OCI-LY7 (cell line): Measurements from ENCODE around the gene CLDN22. TPM values are rescaled to one million over a fixed set of nuclear protein-coding genes. Genes with fewer than 3 reads are reported as not detected.

ENCODE experiments used
- BruUV-seq: library from RNA; stranded (reverse); fragments of 400-500 nt; replicated peaks from 2 replicates; lab custom pipeline; 2021; lab: Mats Ljungman, UMichigan
- CTCF ChIA-PET: fragments of 300-600 bp; sonication (Branson Sonifier 250); formaldehyde crosslinking; loops from one replicate; lab custom pipeline; 2022; ENCODE audit warnings: antibody characterized with exemption; ENCODE audit not compliant: unreplicated experiment; lab: Charles Lee
- POLR2A ChIA-PET: fragments of 300-600 bp; sonication (Branson Sonifier 250); formaldehyde crosslinking; loops from one replicate; lab custom pipeline; 2022; ENCODE audit warnings: antibody characterized with exemption; lab: Charles Lee
- DNase-seq: peaks from one replicate; pipeline ENCODE4 v3.0.0-alpha.2; 2015; ENCODE audit warnings: low spot score
- H2AFZ ChIP-seq: fragments of 200-600 bp; sonication (generic), shearing (Covaris generic); 2 replicates; pipeline ENCODE4 v1.6.1; 2014; ENCODE audit warnings: mild to moderate bottlenecking, antibody characterized with exemption, low read length, moderate library complexity
- H3K27ac ChIP-seq: fragments of 200-600 bp; sonication (generic); 2 replicates; pipeline ENCODE4 v1.5.1; 2014; ENCODE audit warnings: mixed run types, low read depth, mild to moderate bottlenecking, moderate library complexity, low read length, inconsistent platforms; ENCODE audit not compliant: poor library complexity, severe bottlenecking
- H3K36me3 ChIP-seq: fragments of 200-600 bp; sonication (generic); 2 replicates; pipeline ENCODE4 v1.6.1; 2014; ENCODE audit warnings: mild to moderate bottlenecking, antibody characterized with exemption, low read length, moderate library complexity, mixed read lengths; ENCODE audit not compliant: insufficient read depth
- H3K4me1 ChIP-seq: fragments of 200-600 bp; sonication (generic); 2 replicates; pipeline ENCODE4 v1.5.1; 2014; ENCODE audit warnings: mild to moderate bottlenecking, low read length; ENCODE audit not compliant: insufficient read depth, poor library complexity, severe bottlenecking
- H3K4me2 ChIP-seq: fragments of 200-600 bp; sonication (generic); 2 replicates; pipeline ENCODE4 v1.6.1; 2014; ENCODE audit warnings: mild to moderate bottlenecking, low read length
- H3K4me3 ChIP-seq: fragments of 200-600 bp; sonication (generic); 2 replicates; pipeline ENCODE4 v1.5.1; 2014; ENCODE audit warnings: mild to moderate bottlenecking, low read depth, low read length; ENCODE audit not compliant: poor library complexity, severe bottlenecking
- H3K79me2 ChIP-seq: fragments of 200-600 bp; sonication (generic); 2 replicates; pipeline ENCODE4 v1.6.1; 2016; ENCODE audit warnings: low read depth, mild to moderate bottlenecking, low read length, moderate library complexity, mixed read lengths; ENCODE audit not compliant: insufficient read depth
- H3K9me2 ChIP-seq: fragments of 200-600 bp; sonication (generic); 2 replicates; pipeline ENCODE4 v1.6.1; 2016; ENCODE audit warnings: mild to moderate bottlenecking, low read length, mixed read lengths; ENCODE audit not compliant: insufficient read depth
- H3K9me3 ChIP-seq: fragments of 200-600 bp; sonication (generic); 2 replicates; pipeline ENCODE4 v1.6.1; 2014; ENCODE audit warnings: mild to moderate bottlenecking, mixed run types, low read length, mixed read lengths
- H4K20me1 ChIP-seq: fragments of 200-600 bp; sonication (generic); 2 replicates; pipeline ENCODE4 v1.6.1; 2014; ENCODE audit warnings: mild to moderate bottlenecking, antibody characterized with exemption, low read length, moderate library complexity, mixed read lengths; ENCODE audit not compliant: insufficient read depth
- EZH2phosphoT487 ChIP-seq: fragments of 200-600 bp; sonication (generic); IDR thresholded peaks from 2 replicates; pipeline ENCODE4 v1.6.1; 2018; ENCODE audit warnings: low read depth, borderline replicate concordance, mild to moderate bottlenecking, mixed run types, antibody characterized with exemption, low read length, moderate library complexity, mixed read lengths
- intact Hi-C: fragments of 100-400 bp; cut with micrococcal nuclease; formaldehyde crosslinking; loops from one replicate; pipeline ENCODE4 v1.10.0; 2022; ENCODE audit not compliant: unreplicated experiment
- total RNA-seq, 2 experiments: library from RNA; depleted of rRNA in 1 of 2; stranded (reverse); fragments of >200 nt in 1 of 2; shearing (Covaris generic) in 1 of 2; gene quantifications; 2 replicates each; pipeline ENCODE4 v1.2.3, GENCODE V29; 2014 to 2022
- TF ChIP-seq, protein P1 (sequence below): fragments of 200-600 bp; sonication (generic); conservative IDR thresholded peaks from 2 replicates; pipeline ENCODE4 v1.5.1; 2014; ENCODE audit warnings: mild to moderate bottlenecking, antibody characterized with exemption, low read length, moderate library complexity, mixed read lengths

Gene CLDN22
- total RNA-seq, 2 experiments from 2014 or later = not detected

DNA sequence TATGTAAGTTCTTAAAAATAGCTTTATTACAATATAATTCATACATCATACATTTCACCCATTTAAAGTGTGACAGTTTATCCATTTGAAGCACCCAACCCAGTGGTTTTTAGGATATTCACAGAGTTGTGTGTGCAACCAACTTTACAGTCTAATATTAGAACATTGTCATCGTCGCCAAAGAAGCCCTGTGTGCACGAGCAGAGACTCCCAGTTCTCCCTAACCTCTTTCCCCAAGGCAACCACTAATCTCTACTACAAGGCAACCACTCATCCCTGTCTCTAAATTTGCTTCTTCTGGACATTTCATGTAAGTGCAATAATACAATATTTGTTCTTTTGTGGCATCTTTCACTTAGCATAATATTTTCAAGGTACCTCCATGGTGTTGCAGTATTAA, 47.7 kb downstream of the CLDN22 start:
- Histone ChIP-seq H3K4me1 (no peaks in the 10 kb centered on the region), H3K27ac (no peak overlapping the region), H3K9me3 (peaks cover 12% of the 10 kb centered on the region; the same call in 1 of the 2 replicates), H3K79me2 (no peaks in the 10 kb centered on the region), H4K20me1 (no peaks in the 10 kb centered on the region), H3K36me3 (no peaks in the 10 kb centered on the region), H3K4me3 (no peak overlapping the region), H3K9me2 (no peaks in the 10 kb centered on the region), H2AFZ (no peak overlapping the region), H3K4me2 (no peak overlapping the region)
- intact Hi-C loops = no loop called here
- ChIA-PET CTCF (no interaction called here), POLR2A (no interaction called here)
- no peak for DNase-seq
- BruUV-seq = no TSS peak
- TF ChIP-seq EZH2phosphoT487 = no peak
- TF ChIP-seq, protein P1, sequence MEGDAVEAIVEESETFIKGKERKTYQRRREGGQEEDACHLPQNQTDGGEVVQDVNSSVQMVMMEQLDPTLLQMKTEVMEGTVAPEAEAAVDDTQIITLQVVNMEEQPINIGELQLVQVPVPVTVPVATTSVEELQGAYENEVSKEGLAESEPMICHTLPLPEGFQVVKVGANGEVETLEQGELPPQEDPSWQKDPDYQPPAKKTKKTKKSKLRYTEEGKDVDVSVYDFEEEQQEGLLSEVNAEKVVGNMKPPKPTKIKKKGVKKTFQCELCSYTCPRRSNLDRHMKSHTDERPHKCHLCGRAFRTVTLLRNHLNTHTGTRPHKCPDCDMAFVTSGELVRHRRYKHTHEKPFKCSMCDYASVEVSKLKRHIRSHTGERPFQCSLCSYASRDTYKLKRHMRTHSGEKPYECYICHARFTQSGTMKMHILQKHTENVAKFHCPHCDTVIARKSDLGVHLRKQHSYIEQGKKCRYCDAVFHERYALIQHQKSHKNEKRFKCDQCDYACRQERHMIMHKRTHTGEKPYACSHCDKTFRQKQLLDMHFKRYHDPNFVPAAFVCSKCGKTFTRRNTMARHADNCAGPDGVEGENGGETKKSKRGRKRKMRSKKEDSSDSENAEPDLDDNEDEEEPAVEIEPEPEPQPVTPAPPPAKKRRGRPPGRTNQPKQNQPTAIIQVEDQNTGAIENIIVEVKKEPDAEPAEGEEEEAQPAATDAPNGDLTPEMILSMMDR = no peak

DNA sequence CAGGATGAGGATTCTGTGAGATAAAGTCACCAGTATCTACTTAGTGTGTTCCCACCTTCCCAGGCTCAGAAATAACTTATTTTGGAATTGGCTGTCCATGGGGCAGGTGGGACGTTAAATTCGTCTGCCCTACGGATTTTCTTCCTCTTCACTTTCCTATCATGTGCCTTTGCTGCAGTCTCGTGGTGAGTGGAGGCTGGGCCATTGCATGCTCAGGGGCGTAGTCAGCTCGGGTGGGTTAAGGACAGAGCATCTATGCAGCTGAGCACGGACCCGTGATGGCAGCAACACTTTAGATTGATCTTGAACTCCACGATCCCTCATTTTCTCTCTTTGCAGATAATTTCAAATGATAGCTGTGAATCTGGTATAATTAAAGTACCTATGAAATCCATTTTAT, 51.5 kb downstream of the CLDN22 start:
- H3K79me2 ChIP-seq = no peaks in the 10 kb centered on the region
- DNase-seq = no peak
- intact Hi-C loops = no loop called here
- H4K20me1 ChIP-seq = no peaks in the 10 kb centered on the region
- H3K9me3 ChIP-seq = no peaks in the 10 kb centered on the region
- TF ChIP-seq, protein P1 = no peak
- no peak for TF ChIP-seq EZH2phosphoT487
- BruUV-seq = no TSS peak
- H2AFZ ChIP-seq = no peak overlapping the region
- CTCF ChIA-PET = no interaction called here
- H3K4me2 ChIP-seq = no peak overlapping the region
- no peaks in the 10 kb centered on the region for H3K4me1 ChIP-seq
- no peak overlapping the region for H3K27ac ChIP-seq
- H3K9me2 ChIP-seq = no peaks in the 10 kb centered on the region
- POLR2A ChIA-PET = interaction anchor here (0.6 kb wide), 1 partner anchor 1119 kb away, joined by 3 read pairs; no protein-coding TSS in a partner anchor
- no peak overlapping the region for H3K4me3 ChIP-seq
- H3K36me3 ChIP-seq = no peaks in the 10 kb centered on the region

Other genes with a start within 250 kb of the CLDN22 start
- gene WWC2, start 221.0 kb downstream of the CLDN22 start, total RNA-seq (2014; rRNA removed; shearing (Covaris generic)) = not detected in 2 replicates
- not detected in 2 replicates for gene WWC2, start 221.0 kb downstream of the CLDN22 start, total RNA-seq (2022)
- not detected in 2 replicates for gene CLDN24, start 2.1 kb upstream of the CLDN22 start, total RNA-seq (2014; rRNA removed; shearing (Covaris generic))
- not detected in 2 replicates for gene CLDN24, start 2.1 kb upstream of the CLDN22 start, total RNA-seq (2022)
- gene CDKN2AIP, start 124.4 kb upstream of the CLDN22 start, total RNA-seq (2014; rRNA removed; shearing (Covaris generic)) = 32.3 and 36.3 TPM in 2 replicates
- 31.2 and 33.9 TPM in 2 replicates for gene CDKN2AIP, start 124.4 kb upstream of the CLDN22 start, total RNA-seq (2022)
- gene ING2, start 184.8 kb upstream of the CLDN22 start, total RNA-seq (2014; rRNA removed; shearing (Covaris generic)) = 23.3 and 27.0 TPM in 2 replicates
- gene ING2, start 184.8 kb upstream of the CLDN22 start, total RNA-seq (2022) = 25.9 and 26.0 TPM in 2 replicates